Lung (tissue), 12 donors: ENCODE results near the gene KCNQ5. TPM values are rescaled to one million over a fixed set of nuclear protein-coding genes. Genes with fewer than 3 reads are reported as not detected.

Experiments used
- ATAC-seq: fragments of 200-7000 bp; cut with Tn5 transposase; one replicate; pipeline ENCODE4 v1.9.1; 2020; ENCODE audit warnings: moderate number of reproducible peaks; ENCODE audit not compliant: insufficient read depth, low FRiP score
- DNase-seq, 3 donors: peaks; one replicate each; pipeline ENCODE4 v3.0.0-alpha.2; 2013 to 2017
- H3K27ac ChIP-seq, 2 donors: one replicate each; pipeline ENCODE4 v1.5.1; 2013; ENCODE audit warnings: mild to moderate bottlenecking in 2 of 2, moderate library complexity in 2 of 2, control low read depth in 1 of 2, inconsistent platforms in 1 of 2, low read depth in 1 of 2, low read length in 1 of 2
- H3K27me3 ChIP-seq, 3 donors: one replicate each; pipeline ENCODE4 v1.5.1; 2013; ENCODE audit warnings: low read length in 2 of 3; ENCODE audit not compliant: control insufficient read depth in 3 of 3, insufficient read depth in 3 of 3
- H3K36me3 ChIP-seq, 4 donors: one replicate each; pipeline ENCODE4 v1.5.1; 2013; ENCODE audit warnings: low read length in 4 of 4, mild to moderate bottlenecking in 1 of 4, moderate library complexity in 1 of 4; ENCODE audit not compliant: control insufficient read depth in 4 of 4, insufficient read depth in 4 of 4
- H3K4me1 ChIP-seq, 5 donors: one replicate each; pipeline ENCODE4 v1.5.1; 2013; ENCODE audit warnings: low read length in 5 of 5, mild to moderate bottlenecking in 2 of 5, moderate library complexity in 1 of 5; ENCODE audit not compliant: control insufficient read depth in 5 of 5, insufficient read depth in 5 of 5
- H3K4me3 ChIP-seq: one replicate; pipeline ENCODE4 v1.5.1; 2013; ENCODE audit warnings: mild to moderate bottlenecking, control low read depth, moderate library complexity
- H3K9ac ChIP-seq, 2 donors: one replicate each; pipeline ENCODE4 v1.5.1; 2013; ENCODE audit warnings: low read length in 2 of 2, control low read depth in 1 of 2; ENCODE audit not compliant: insufficient read depth in 1 of 2
- H3K9me3 ChIP-seq, 4 donors: one replicate each; pipeline ENCODE4 v1.5.1; 2013; ENCODE audit warnings: low read length in 3 of 4, mild to moderate bottlenecking in 1 of 4, moderate library complexity in 1 of 4; ENCODE audit not compliant: control insufficient read depth in 4 of 4, insufficient read depth in 3 of 4
- WGBS, 2 donors: extraction: QIAGEN DNeasy Blood & Tissue Kit; methylation state at CpG; one replicate each; pipeline ENCODE4 v1.1.7; 2013; 5-methylcytosine and 5-hydroxymethylcytosine counted together
- polyA plus RNA-seq, 2 donors: library from polyadenylated mRNA; stranded (reverse); fragments of 200-250 nt; gene quantifications; one replicate each; pipeline ENCODE4 v1.2.1, GENCODE V29; 2013
- total RNA-seq, 2 donors: library from RNA; depleted of rRNA in 1 of 2; stranded (reverse); fragments of >200 nt in 1 of 2; gene quantifications; one replicate each; pipeline ENCODE4 v1.2.1, GENCODE V29; 2014 to 2021
- TF ChIP-seq, protein P1 (sequence below): IDR thresholded peaks from 2 replicates; pipeline ENCODE4 v1.5.1; 2012; ENCODE audit warnings: mild to moderate bottlenecking; ENCODE audit errors: control extremely low read depth, extremely low read depth
- donor health status: control.
- donor health status: control.
- donor health status: Bipolar disorder and iron deficiency.
- donor health status: healthy.
- donor health status: DM: yes; HTN: yes; CAD: no.

KCNQ5 gene
- total and polyA plus RNA-seq, 4 donors, result 0.12 to 5.7 (median 0.46) TPM

DNA sequence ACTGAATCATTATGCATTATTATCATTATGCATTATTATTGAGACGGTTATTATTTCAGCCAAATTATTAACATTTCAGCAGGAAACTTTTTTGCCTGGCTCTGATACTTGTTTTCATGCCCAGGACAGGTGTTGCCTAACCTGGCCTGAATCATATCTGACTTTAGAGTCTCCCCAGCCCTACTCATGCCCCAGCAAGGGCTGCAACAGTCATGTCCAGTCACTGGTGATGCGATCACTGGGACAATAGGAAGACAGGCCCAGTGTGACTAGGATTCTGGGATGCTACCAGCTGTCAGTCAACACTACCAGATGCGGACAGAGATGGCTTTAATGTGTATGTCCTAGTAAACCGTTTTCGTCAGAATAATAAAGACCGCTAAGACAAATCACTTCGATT lies 318.4 kb downstream of the KCNQ5 start:
- ATAC-seq (no peak), DNase-seq (no peak)
- Histone ChIP-seq H3K4me1 (no peaks in the 10 kb centered on the region), H3K9me3 (no peaks in the 10 kb centered on the region), H3K27ac (no peak overlapping the region), H3K36me3 (no peaks in the 10 kb centered on the region), H3K4me3 (no peak overlapping the region), H3K9ac (no peak overlapping the region), H3K27me3 (no peaks in the 10 kb centered on the region)
- WGBS, 2 donors, result 96 to 99% methylated on average over 7 of the region's 7 CpGs
- TF ChIP-seq, protein P1, sequence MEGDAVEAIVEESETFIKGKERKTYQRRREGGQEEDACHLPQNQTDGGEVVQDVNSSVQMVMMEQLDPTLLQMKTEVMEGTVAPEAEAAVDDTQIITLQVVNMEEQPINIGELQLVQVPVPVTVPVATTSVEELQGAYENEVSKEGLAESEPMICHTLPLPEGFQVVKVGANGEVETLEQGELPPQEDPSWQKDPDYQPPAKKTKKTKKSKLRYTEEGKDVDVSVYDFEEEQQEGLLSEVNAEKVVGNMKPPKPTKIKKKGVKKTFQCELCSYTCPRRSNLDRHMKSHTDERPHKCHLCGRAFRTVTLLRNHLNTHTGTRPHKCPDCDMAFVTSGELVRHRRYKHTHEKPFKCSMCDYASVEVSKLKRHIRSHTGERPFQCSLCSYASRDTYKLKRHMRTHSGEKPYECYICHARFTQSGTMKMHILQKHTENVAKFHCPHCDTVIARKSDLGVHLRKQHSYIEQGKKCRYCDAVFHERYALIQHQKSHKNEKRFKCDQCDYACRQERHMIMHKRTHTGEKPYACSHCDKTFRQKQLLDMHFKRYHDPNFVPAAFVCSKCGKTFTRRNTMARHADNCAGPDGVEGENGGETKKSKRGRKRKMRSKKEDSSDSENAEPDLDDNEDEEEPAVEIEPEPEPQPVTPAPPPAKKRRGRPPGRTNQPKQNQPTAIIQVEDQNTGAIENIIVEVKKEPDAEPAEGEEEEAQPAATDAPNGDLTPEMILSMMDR, result no peak

DNA sequence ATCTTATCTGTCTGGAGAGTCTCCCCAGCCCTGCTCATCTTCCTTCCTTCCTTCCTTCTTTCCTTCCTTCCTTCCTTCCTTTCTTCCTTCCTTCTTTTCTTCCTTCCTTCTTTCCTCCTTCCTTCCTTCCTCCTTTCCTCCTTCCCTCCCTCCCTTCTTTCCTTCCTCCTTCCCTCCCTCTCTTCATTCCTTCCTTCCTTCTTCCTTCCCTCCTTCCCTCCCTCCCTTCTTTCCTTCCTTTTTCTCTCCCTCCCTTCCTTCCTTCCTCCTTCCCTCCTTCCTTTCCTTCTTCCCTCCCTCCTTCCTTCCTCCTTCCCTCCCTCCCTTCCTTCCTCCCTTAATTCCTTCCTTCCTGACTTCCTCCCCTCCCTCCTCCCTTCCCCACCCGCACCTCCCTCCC lies 319.4 kb downstream of the KCNQ5 start:
- H3K9ac ChIP-seq, result no peak overlapping the region
- H3K36me3 ChIP-seq, result no peaks in the 10 kb centered on the region
- no peak overlapping the region for H3K27ac ChIP-seq
- DNase-seq (no peak), ATAC-seq (no peak)
- H3K9me3 ChIP-seq, result no peaks in the 10 kb centered on the region
- TF ChIP-seq, protein P1, result no peak
- no peaks in the 10 kb centered on the region for H3K27me3 ChIP-seq
- peaks cover 0 to 3% (median 0%) of the 10 kb centered on the region in 5 donors for H3K4me1 ChIP-seq
- H3K4me3 ChIP-seq, result no peak overlapping the region
- 76 to 85% methylated on average over 1 of the region's 1 CpG for WGBS, 2 donors

DNA sequence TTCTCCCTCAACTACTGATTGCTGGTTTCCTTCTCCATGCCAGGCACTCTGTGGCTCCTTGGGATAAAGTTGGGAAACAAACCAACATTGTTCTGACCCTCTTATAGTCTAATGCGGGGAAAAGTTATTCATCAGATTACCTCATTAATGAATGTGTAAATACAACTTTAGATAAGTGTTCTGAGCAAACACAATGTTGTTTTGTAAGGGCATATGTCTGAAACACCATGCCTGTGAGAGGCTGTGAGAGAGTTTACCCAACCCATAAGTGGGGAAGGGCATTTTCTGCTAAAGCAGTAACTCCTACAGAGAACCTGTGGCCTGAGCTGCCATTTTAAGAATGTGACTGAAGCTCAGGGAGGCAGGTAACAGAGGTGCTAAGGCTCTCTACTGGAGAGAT lies 319.9 kb downstream of the KCNQ5 start:
- Histone ChIP-seq H3K36me3 (no peaks in the 10 kb centered on the region), H3K27ac (no peak overlapping the region), H3K27me3 (no peaks in the 10 kb centered on the region), H3K4me3 (no peak overlapping the region), H3K4me1 (peaks cover 0 to 7% (median 0%) of the 10 kb centered on the region in 5 donors), H3K9me3 (no peaks in the 10 kb centered on the region), H3K9ac (no peak overlapping the region)
- DNase-seq (peak in 2 of 3 donors; percentile 39 to 71), ATAC-seq (peak; percentile 84)
- WGBS, 2 donors, result 80 to 88% methylated on average over 1 of the region's 1 CpG
- TF ChIP-seq, protein P1, result no peak

DNA sequence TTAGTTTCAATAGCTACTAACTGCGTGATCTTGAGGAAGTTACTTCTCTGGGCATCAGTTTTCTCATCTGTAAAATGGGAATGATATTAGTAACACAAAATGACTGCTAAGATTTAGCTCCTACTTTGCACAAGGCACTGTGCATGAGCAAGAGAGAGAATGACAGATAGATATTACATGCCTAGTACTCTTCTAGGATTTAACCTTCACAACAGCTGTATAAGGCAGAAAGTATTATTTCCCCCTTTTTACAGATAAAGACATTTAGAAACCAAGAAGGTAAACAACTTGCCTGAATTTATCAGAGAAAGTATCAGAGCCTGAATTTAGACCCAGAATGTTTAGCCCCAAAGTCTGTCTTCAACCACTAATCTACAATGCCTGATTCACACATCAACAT lies 321.8 kb downstream of the KCNQ5 start:
- DNase-seq (no peak), ATAC-seq (no peak)
- peaks cover 0 to 12% (median 0%) of the 10 kb centered on the region in 5 donors for H3K4me1 ChIP-seq
- no peaks in the 10 kb centered on the region for H3K36me3 ChIP-seq
- H3K4me3 ChIP-seq, result no peak overlapping the region
- 87 to 97% methylated on average over 1 of the region's 1 CpG for WGBS, 2 donors
- H3K9me3 ChIP-seq, result no peaks in the 10 kb centered on the region
- H3K27ac ChIP-seq, result no peak overlapping the region
- H3K9ac ChIP-seq, result no peak overlapping the region
- TF ChIP-seq, protein P1, result no peak
- no peaks in the 10 kb centered on the region for H3K27me3 ChIP-seq
